Activated CD8-positive, alpha-beta memory T cell treated with anti-CD3 and anti-CD28 coated beads, Interleukin-2, amount 50 U/mL, for 1 hour (primary cell): ENCODE data around the gene WDR37.
"Not testable (repeated sequence)": the region's sequence is repeated elsewhere in the genome, so short reads cannot be mapped to it uniquely, and the experiment has no call there.

Source experiments
- DNase-seq: peaks from one replicate; pipeline ENCODE4 v3.0.0-alpha.2; 2020; ENCODE audit errors: extremely low read depth

The WDR37 gene, protein sequence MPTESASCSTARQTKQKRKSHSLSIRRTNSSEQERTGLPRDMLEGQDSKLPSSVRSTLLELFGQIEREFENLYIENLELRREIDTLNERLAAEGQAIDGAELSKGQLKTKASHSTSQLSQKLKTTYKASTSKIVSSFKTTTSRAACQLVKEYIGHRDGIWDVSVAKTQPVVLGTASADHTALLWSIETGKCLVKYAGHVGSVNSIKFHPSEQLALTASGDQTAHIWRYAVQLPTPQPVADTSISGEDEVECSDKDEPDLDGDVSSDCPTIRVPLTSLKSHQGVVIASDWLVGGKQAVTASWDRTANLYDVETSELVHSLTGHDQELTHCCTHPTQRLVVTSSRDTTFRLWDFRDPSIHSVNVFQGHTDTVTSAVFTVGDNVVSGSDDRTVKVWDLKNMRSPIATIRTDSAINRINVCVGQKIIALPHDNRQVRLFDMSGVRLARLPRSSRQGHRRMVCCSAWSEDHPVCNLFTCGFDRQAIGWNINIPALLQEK

DNA sequence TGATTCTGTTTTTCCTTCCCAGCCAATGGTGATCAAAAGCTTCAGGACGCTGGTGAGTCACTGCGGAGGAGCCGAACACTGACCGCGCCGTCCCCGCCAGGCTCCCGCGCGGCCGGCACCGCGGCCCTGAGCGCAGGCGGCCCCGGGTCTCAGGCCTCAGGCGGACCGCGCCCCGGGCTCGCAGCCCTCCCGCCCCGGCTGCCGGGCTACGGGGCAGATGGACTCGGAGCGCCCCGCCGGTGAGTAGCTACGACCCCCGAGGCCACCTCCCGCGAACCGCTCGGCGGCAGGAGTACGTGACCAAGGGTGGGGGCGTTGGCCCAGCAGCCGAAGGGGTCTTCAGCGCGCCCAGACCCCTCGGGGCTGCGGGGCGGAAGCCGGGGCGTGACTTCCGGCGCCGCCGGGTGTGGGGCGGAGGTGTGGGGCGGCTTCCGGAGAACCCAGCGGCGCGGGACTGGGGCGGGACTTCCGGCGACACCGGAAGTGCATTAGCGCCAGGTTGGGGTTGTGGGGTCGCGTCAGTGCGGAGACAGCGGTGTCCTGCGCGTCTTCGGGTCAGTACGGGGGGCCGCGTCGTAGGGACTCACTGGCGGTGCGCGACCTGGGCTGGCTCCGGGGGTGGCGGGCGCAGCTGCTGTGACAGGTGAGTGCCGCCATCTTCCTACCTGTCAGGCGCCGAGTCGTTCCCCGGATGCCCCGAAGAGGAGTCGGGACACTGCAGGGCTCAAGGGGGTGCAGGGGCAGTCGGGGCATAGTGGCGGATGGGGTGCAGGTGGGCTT lies at the start of gene WDR37:
WDR37 (plus strand) TSS at position 60 of the 780 bp plus-strand sequence. CDS start 15,771 bp downstream, outside the sequence.
- peak; percentile 49 for DNase-seq

- DNase-seq: no peak
Measured at GRCh38 chr10:1006573-1006972, 49.6 kb upstream of the WDR37 start.

DNA sequence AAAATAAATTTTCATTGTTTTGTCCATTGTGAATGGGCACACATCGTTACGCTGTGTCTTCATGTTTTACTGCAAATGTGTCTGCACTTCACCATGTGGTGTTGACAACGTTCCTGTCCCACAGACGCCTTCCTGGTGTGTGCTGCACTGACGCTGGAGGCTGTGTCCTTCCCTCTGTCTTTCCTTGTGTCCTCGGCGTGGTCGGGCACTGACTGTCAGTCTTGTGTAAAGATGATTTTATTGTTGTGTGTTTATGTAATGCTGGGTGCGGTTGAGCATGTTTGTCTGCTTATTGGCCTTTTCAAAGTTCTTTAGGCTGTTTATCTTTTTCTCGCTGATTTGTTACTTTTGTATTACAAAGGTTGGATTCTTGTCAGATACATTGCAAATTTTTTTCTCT lies 48.6 kb upstream of the WDR37 start:
- no peak for DNase-seq

DNA sequence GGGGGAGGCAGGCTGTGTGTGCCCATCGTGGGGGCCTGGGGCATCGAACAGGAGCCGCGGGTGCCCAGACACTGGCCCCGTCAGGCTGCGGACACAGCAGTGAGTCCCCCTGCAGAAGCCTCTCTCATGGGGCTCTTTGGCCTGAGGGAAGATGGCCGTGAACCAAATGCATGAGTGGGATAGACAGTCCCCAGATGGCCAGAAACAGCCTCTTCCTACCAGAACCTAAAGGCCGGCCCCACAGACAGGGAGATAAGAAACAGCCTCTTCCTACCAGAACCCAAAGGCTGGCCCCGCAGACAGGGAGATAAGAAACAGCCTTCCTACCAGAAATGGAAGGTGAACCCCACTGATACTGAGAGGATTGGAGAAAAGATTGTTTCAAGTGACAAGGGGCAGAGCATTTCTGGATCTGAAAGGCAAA lies 47.1 kb upstream of the WDR37 start:
- no peak for DNase-seq

DNA sequence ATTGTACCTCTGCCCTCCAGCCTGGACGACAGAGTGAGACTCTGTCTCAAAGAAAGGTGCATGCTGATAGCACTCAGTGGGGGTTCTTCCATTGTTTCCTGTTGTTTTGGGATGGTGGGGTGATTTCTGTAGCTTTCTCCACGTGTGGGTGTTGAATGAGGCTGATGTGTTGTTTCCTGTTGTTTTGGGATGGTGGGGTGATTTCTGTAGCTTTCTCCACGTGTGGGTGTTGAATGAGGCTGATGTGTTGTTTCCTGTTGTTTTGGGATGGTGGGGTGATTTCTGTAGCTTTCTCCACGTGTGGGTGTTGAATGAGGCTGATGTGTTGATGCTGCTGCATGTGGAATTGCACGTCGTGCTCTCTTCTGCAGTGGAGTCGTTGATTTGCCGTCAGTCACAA lies 46.2 kb upstream of the WDR37 start:
- not testable (repeated sequence) for DNase-seq

- no peak for DNase-seq
Measured at GRCh38 chr10:1010703-1011102, 45.5 kb upstream of the WDR37 start.

DNA sequence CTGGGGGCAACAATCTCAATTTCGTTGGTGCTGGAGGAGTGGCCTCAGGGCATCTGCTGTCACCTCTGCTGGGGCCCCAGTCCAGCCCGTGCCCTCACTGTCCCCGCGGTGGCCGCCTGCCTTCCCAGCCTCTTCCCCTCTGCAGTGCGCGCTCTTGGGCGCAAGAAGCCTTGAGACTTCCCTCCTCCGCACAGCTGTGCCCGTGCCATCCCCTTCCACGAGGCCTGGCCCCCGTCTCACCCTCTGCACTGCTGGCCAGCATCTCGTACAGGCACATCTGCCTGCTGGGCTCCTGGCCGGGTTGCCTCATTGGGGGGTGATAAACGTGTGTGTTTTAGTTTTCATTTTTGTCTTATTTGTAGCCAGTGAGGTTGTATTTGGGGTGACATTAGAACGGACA lies 44.5 kb upstream of the WDR37 start:
- DNase-seq: no peak

DNA sequence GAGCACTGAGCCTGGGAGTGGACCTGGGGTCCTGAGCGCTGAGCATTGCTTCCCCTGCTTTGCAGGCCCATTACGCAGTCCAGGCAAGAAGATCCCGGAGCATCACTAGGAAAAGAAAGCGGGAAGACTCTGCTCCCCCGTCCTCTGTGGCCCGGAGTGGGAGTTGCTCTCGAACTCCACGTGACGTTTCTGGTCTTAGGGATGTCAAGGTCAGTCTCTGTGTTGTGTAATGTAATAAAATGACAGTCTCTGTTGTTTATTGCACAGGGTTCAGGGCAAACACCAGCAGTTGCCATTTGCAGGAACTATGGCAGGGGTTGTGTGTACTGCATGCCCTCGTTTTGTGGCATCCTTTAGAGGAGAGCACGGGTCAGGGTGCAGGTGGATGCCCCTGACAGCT lies 40.5 kb upstream of the WDR37 start:
- DNase-seq: no peak

DNA sequence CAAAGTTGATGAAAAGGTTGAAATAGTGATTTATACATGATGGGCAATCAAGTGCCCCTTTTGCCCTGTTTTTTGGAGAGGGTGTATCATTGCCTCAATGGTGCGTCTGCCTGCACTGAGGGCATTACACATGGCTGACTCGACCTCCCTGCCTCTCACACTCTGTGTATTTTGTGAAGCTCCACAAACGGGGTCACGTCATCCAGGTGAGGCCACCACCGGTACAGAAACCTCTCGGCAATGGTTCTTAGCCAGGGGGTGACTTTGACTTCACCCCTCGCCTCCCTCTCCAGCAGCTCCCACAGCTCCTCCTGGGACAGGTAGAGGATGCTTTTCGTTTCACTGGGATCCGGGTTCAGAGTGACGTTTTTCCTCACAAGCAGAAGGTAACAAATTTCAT lies 36.8 kb upstream of the WDR37 start:
- no peak for DNase-seq

DNA sequence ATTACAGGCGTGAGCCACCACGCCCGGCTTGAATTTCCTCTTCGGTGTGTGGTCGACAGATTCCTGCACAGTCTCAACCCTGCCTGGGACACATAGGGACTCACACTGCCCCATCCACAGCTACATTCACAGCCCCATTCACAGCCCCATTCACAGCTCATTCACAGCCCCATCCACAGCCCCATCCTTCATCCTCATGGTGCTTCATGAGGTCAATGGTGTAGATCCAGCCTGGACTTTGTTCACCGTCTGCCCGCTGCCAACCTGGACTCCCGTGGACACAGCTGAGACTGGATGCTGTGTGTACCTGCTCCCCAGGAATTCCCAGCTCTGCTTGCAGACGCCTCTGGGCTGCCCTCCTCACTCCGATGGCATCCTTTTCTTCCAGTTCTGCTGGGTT lies 35.7 kb upstream of the WDR37 start:
- DNase-seq: no peak

DNA sequence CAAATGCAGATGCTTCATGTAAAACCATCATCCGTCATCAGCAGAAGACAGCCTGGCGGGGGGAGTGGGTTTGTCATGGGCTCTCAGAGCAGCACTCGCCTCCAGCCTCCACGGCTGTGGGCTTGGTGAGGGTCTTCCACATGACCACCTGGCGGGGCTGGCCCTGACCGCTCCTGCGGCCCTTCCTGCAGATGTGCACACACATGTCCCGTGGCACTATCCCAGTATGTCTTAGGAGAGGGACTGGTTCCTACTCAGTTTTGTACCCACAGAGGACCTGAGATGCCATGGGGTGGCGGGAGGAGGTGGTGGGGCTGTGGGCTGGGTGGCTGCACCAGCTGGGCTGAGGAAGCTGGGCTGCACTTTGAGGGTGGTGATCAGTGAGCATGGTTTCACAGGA lies 35.2 kb upstream of the WDR37 start:
- no peak for DNase-seq

DNA sequence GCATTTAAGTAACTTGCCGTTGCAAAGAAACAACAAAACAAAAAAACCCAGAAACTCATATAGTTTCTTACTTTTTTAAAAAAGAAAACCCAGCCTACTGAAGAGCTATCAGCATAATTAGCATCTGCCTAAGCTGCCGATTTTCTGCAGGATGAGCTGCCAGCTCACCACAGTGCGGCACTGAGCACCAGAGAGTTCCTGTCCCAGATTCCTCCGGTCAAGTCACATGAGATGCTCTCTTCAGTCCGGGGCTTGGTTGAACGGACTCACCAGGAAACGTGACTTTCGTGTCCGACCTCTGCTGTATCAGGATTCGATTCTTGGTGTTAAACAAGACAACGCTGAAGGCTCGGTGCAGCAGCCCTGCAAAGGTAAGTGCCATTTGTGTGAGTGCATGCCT lies 33.8 kb upstream of the WDR37 start:
- DNase-seq: no peak

GRCh38 chr10:1024103-1024502 lies 32.1 kb upstream of the WDR37 start:
- no peak for DNase-seq

GRCh38 chr10:1025683-1026082 lies 30.5 kb upstream of the WDR37 start, which contains the start of gene IDI2:
Gene IDI2 (minus strand): TSS chr10:1025859. CDS start chr10:1024723, 1,136 bp downstream.
- DNase-seq: no peak

DNA sequence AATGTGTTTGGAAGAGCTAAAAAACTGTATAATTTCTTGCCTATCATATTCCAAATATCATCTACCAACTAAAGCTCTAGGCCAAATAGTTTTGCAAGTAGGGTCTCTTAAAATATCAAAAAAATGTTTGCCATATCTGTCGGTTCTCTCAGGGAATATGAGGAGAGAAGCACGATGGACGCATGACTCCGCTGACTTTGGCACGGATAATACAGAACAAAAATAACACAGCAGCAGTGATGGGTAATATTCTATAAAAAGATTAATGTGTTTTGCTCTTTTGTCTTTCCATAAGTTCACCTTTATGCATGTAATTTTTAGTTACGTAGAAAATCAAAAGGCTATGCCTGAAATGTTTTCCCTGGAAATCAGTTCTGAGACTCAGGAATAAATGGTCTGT lies 29.6 kb upstream of the WDR37 start:
- no peak for DNase-seq

GRCh38 chr10:1029838-1030237 lies 26.3 kb upstream of the WDR37 start:
- DNase-seq: no peak

- DNase-seq: no peak
Measured at GRCh38 chr10:1033601-1034000, 22.6 kb upstream of the WDR37 start.

- no peak for DNase-seq
Measured at GRCh38 chr10:1034758-1035157, 21.4 kb upstream of the WDR37 start.

GRCh38 chr10:1035201-1035600 lies 21.0 kb upstream of the WDR37 start:
- DNase-seq: no peak

DNA sequence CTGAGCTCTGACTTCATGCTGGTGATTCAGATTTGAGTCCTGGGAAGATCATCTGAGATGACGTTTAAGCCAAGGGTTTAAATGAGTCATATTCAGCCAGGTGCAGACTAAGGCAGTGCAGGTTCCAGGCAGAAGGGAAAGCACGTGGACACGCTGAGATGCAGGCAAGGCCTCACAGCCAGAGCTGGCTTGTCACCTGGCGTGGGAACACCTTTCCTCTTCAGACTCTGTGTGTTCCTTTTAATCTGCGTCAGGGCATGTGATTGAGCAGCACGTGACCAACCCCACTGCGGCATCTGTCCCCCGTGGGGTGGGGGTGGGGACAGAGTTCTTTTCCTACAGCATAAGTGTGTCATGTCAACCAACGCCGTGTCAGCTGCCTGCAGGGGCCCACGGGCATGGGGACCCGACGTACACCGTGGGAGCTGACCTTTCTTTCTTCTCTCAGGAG lies 19.8 kb upstream of the WDR37 start:
- DNase-seq: no peak

- no peak for DNase-seq
Measured at GRCh38 chr10:1037098-1037497, 19.1 kb upstream of the WDR37 start.

- DNase-seq: not testable (repeated sequence)
Measured at GRCh38 chr10:1038769-1039168, 17.4 kb upstream of the WDR37 start.

- DNase-seq: no peak
Measured at GRCh38 chr10:1040133-1040532, 16.1 kb upstream of the WDR37 start.
